Glutamatergic neuron (in vitro differentiated cells): ENCODE data around the gene B4GALT5. TPM values are rescaled to one million over a fixed set of nuclear protein-coding genes. Genes with fewer than 3 reads are reported as not detected.

Source experiments
- DNase-seq: peaks from one replicate; pipeline ENCODE4 v3.0.0; 2022
- H3K27ac Mint-ChIP-seq: one replicate; pipeline ENCODE4 v1.8.0; 2020; ENCODE audit warnings: mild to moderate bottlenecking, mixed read lengths, inconsistent platforms; ENCODE audit not compliant: unreplicated experiment
- H3K27me3 Mint-ChIP-seq: one replicate; pipeline ENCODE4 v1.8.0; 2020; ENCODE audit warnings: mild to moderate bottlenecking, moderate library complexity, mixed read lengths, inconsistent platforms; ENCODE audit not compliant: unreplicated experiment
- H3K36me3 Mint-ChIP-seq: one replicate; pipeline ENCODE4 v1.8.0; 2020; ENCODE audit warnings: mild to moderate bottlenecking, mixed read lengths, inconsistent platforms; ENCODE audit not compliant: unreplicated experiment
- H3K4me1 Mint-ChIP-seq: one replicate; pipeline ENCODE4 v1.8.0; 2020; ENCODE audit warnings: mild to moderate bottlenecking, low read depth, mixed read lengths, inconsistent platforms; ENCODE audit not compliant: unreplicated experiment
- H3K4me3 Mint-ChIP-seq: one replicate; pipeline ENCODE4 v1.8.0; 2020; ENCODE audit warnings: mild to moderate bottlenecking, mixed read lengths, inconsistent platforms; ENCODE audit not compliant: unreplicated experiment
- H3K9me3 Mint-ChIP-seq: one replicate; pipeline ENCODE4 v1.8.0; 2020; ENCODE audit warnings: mild to moderate bottlenecking, moderate library complexity, mixed read lengths, inconsistent platforms; ENCODE audit not compliant: unreplicated experiment
- total RNA-seq: library from RNA; stranded (reverse); fragmentation: NEBNext Ultra II Directional; extraction: Animal tissue kit (Norgen Biotek cat#: 25700); gene quantifications from one replicate; pipeline ENCODE4 v1.2.1, GENCODE V29; 2021; ENCODE audit not compliant: unreplicated experiment
- TF ChIP-seq, protein P1 (sequence below): fragments of 200-600 bp; sonication (generic); IDR thresholded peaks from one replicate; pipeline ENCODE4 v1.5.0; 2021; ENCODE audit not compliant: partially characterized antibody, unreplicated experiment

The B4GALT5 gene
- total RNA-seq, 1 donor from 2014 or later: 61.3 TPM

DNA sequence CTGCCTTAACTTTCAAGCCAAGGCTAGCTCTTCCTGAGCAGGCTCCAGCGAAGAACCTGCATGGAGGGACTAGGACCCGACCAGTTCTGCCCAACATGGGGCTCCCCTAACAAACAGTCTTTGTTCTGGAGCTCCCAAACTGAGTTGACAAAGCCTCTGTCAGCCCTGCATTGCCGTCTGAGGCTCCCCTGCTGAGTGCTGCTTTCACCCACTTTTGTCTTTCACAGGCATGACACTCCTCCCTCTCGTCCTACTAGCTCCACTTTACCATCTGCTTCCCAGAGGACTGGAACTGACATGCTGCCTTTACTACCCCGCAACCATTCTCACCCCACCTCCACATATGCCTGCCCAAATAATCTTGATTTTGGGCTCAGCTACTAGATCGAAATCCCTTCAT lies 45.1 kb upstream of the B4GALT5 start:
- TF ChIP-seq, protein P1, sequence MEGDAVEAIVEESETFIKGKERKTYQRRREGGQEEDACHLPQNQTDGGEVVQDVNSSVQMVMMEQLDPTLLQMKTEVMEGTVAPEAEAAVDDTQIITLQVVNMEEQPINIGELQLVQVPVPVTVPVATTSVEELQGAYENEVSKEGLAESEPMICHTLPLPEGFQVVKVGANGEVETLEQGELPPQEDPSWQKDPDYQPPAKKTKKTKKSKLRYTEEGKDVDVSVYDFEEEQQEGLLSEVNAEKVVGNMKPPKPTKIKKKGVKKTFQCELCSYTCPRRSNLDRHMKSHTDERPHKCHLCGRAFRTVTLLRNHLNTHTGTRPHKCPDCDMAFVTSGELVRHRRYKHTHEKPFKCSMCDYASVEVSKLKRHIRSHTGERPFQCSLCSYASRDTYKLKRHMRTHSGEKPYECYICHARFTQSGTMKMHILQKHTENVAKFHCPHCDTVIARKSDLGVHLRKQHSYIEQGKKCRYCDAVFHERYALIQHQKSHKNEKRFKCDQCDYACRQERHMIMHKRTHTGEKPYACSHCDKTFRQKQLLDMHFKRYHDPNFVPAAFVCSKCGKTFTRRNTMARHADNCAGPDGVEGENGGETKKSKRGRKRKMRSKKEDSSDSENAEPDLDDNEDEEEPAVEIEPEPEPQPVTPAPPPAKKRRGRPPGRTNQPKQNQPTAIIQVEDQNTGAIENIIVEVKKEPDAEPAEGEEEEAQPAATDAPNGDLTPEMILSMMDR: no peak
- H3K4me1 Mint-ChIP-seq: peaks cover 9% of the 10 kb centered on the region
- H3K27ac Mint-ChIP-seq: no peak overlapping the region
- H3K36me3 Mint-ChIP-seq: no peaks in the 10 kb centered on the region
- no peak overlapping the region for H3K4me3 Mint-ChIP-seq
- DNase-seq: no peak
- peaks cover 2% of the 10 kb centered on the region for H3K9me3 Mint-ChIP-seq
- H3K27me3 Mint-ChIP-seq: peaks cover 4% of the 10 kb centered on the region

DNA sequence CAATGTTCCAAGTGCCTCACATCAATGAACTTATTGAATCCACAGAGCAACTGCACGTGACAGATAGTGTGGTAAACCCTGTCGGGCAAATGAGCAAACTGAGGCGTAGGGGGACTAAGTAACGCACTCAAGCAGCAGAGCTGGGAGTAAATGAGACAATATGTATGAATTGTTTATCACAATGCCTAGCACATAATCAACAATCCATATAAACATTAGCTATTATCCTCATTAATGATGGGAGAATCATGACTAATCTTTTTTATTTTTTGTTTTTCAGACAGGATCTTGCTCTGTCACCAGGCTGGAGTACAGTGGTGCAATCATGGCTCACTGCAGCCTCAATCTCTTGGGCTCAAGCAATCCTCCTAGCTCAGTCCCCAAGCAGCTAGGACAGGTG lies 43.9 kb upstream of the B4GALT5 start:
- H3K36me3 Mint-ChIP-seq: no peaks in the 10 kb centered on the region
- peaks cover 7% of the 10 kb centered on the region for H3K4me1 Mint-ChIP-seq
- H3K4me3 Mint-ChIP-seq: no peak overlapping the region
- TF ChIP-seq, protein P1: no peak
- DNase-seq: no peak
- no peak overlapping the region for H3K27ac Mint-ChIP-seq
- H3K9me3 Mint-ChIP-seq: peaks cover 2% of the 10 kb centered on the region
- H3K27me3 Mint-ChIP-seq: peaks cover 2% of the 10 kb centered on the region

- DNase-seq: no peak
- H3K36me3 Mint-ChIP-seq: no peaks in the 10 kb centered on the region
- H3K27me3 Mint-ChIP-seq: peaks cover 2% of the 10 kb centered on the region
- no peak overlapping the region for H3K4me3 Mint-ChIP-seq
- TF ChIP-seq, protein P1: no peak
- H3K9me3 Mint-ChIP-seq: peaks cover 4% of the 10 kb centered on the region
- no peak overlapping the region for H3K27ac Mint-ChIP-seq
- peaks cover 7% of the 10 kb centered on the region for H3K4me1 Mint-ChIP-seq
Measured at GRCh38 chr20:49756241-49756640, 42.6 kb upstream of the B4GALT5 start.

DNA sequence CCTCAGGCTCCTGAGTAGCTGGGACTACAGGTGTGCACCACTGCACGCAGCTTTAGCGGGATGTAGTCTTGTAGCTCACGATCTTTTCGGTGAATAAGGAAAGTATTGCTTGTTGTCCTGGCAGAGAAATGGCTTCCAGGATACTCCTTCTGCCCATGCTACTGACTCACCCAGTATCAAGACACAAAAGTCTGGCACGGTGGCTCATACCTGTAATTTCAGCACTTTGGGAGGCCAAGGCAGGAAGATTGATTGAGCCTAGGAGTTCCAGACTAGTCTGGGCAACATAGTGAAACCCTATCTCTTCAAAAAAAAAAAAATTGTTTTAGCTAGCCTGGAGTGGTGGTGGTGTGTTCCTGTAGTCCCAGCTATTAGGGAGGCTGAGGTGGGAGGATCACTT lies 40.9 kb upstream of the B4GALT5 start:
- no peak for DNase-seq
- H3K27ac Mint-ChIP-seq: no peak overlapping the region
- H3K4me3 Mint-ChIP-seq: no peak overlapping the region
- H3K9me3 Mint-ChIP-seq: peaks cover 4% of the 10 kb centered on the region
- no peaks in the 10 kb centered on the region for H3K36me3 Mint-ChIP-seq
- peaks cover 2% of the 10 kb centered on the region for H3K27me3 Mint-ChIP-seq
- TF ChIP-seq, protein P1: no peak
- peaks cover 6% of the 10 kb centered on the region for H3K4me1 Mint-ChIP-seq

- Mint-ChIP-seq H3K4me3 (no peak overlapping the region), H3K4me1 (no peaks in the 10 kb centered on the region), H3K27ac (no peak overlapping the region), H3K36me3 (no peaks in the 10 kb centered on the region), H3K27me3 (peaks cover 2% of the 10 kb centered on the region), H3K9me3 (peaks cover 4% of the 10 kb centered on the region)
- TF ChIP-seq, protein P1: no peak
- no peak for DNase-seq
Measured at GRCh38 chr20:49753133-49753532, 39.5 kb upstream of the B4GALT5 start.
